OCI-LY3 (cell line): ENCODE data around the gene ZNF429.

Experiments
- CTCF ChIP-seq: fragments of 200-600, 300-600 bp; sonication (generic); IDR thresholded peaks from 2 replicates; pipeline ENCODE4 v1.5.1; 2014; ENCODE audit warnings: antibody characterized with exemption, low read length, low read depth
- EZH2phosphoT487 ChIP-seq: fragments of 200-600 bp; shearing (Covaris generic); IDR thresholded peaks from 2 replicates; pipeline ENCODE4 v1.6.1; 2018; ENCODE audit warnings: antibody characterized with exemption, mixed run types, low read depth

GRCh38 chr19:21580101-21580500, 74.7 kb downstream of the ZNF429 start:
- TF ChIP-seq CTCF (no peak), EZH2phosphoT487 (no peak)
